NCI-H1694 (cell line): ENCODE measurements around the gene ADGRV1.

ENCODE experiments used
- DNase-seq: peaks from one replicate; lab custom pipeline; 2025; lab: John Stamatoyannopoulos, UW

The ADGRV1 gene

GRCh38 chr5:90874066-90874465 is 315.5 kb downstream of the ADGRV1 start:
- no peak for DNase-seq

GRCh38 chr5:90875456-90875855 is 316.9 kb downstream of the ADGRV1 start:
- no peak for DNase-seq

- DNase-seq = no peak
Measured at GRCh38 chr5:90876366-90876765, 317.8 kb downstream of the ADGRV1 start.

- no peak for DNase-seq
Measured at GRCh38 chr5:90877049-90877448, 318.5 kb downstream of the ADGRV1 start.

GRCh38 chr5:90878081-90878480 is 319.5 kb downstream of the ADGRV1 start:
- no peak for DNase-seq

GRCh38 chr5:90878549-90879196 is 320.1 kb downstream of the ADGRV1 start:
- DNase-seq = no peak

GRCh38 chr5:90881626-90882150 is 323.1 kb downstream of the ADGRV1 start:
- no peak for DNase-seq

- no peak for DNase-seq
Measured at GRCh38 chr5:90882448-90882847, 323.9 kb downstream of the ADGRV1 start.

GRCh38 chr5:90885180-90885868 is 326.7 kb downstream of the ADGRV1 start:
- no peak for DNase-seq

GRCh38 chr5:90886381-90886780 is 327.8 kb downstream of the ADGRV1 start:
- DNase-seq = no peak

- DNase-seq = no peak
Measured at GRCh38 chr5:90888511-90889324, 330.1 kb downstream of the ADGRV1 start.

GRCh38 chr5:90889325-90889600 is 330.7 kb downstream of the ADGRV1 start:
- no peak for DNase-seq

GRCh38 chr5:90890180-90890579 is 331.6 kb downstream of the ADGRV1 start:
- no peak for DNase-seq

GRCh38 chr5:90894866-90895420 is 336.3 kb downstream of the ADGRV1 start:
- DNase-seq = no peak

GRCh38 chr5:90897618-90898017 is 339.0 kb downstream of the ADGRV1 start:
- no peak for DNase-seq

- DNase-seq = no peak
Measured at GRCh38 chr5:90898326-90899013, 339.9 kb downstream of the ADGRV1 start.

GRCh38 chr5:90899014-90899604 is 340.5 kb downstream of the ADGRV1 start:
- no peak for DNase-seq

GRCh38 chr5:90901261-90901660 is 342.7 kb downstream of the ADGRV1 start:
- no peak for DNase-seq

GRCh38 chr5:90902170-90902569 is 343.6 kb downstream of the ADGRV1 start:
- no peak for DNase-seq

- DNase-seq = no peak
Measured at GRCh38 chr5:90902651-90903386, 344.2 kb downstream of the ADGRV1 start.

GRCh38 chr5:90909101-90909503 is 350.5 kb downstream of the ADGRV1 start:
- no peak for DNase-seq
